Heart right ventricle (tissue), 16 donors: ENCODE measurements around the gene ERCC8. TPM values are rescaled to one million over a fixed set of nuclear protein-coding genes. Genes with fewer than 3 reads are reported as not detected.

Experiments
- ATAC-seq, 8 donors: fragments of 200-7000 bp; cut with Tn5 transposase; one replicate each; pipeline ENCODE4 v1.9.1; 2020; ENCODE audit warnings: mild to moderate bottlenecking in 8 of 8, moderate library complexity in 8 of 8, moderate number of reproducible peaks in 1 of 8
- DNase-seq, 2 donors: peaks; one replicate each; pipeline ENCODE4 v3.0.0-alpha.2; 2020
- H3K27ac ChIP-seq, 10 donors: fragments of 200-600 bp; sonication (generic) in 2 of 10; one replicate each; pipeline versions ENCODE4 v1.5.0 to v1.8.0; 2020 to 2022; ENCODE audit warnings: mild to moderate bottlenecking in 3 of 10
- H3K27me3 ChIP-seq, 7 donors: fragments of 200-600 bp; one replicate each; pipeline ENCODE4 v1.8.0; 2021 to 2022; ENCODE audit warnings: mild to moderate bottlenecking in 2 of 7
- H3K36me3 ChIP-seq, 9 donors: fragments of 200-600 bp; sonication (generic) in 1 of 9; one replicate each; pipeline versions ENCODE4 v1.5.0 to v1.8.0; 2020 to 2022; ENCODE audit warnings: mild to moderate bottlenecking in 2 of 9
- H3K4me1 ChIP-seq, 9 donors: fragments of 200-600 bp; sonication (generic) in 1 of 9; one replicate each; pipeline versions ENCODE4 v1.5.0 to v1.8.0; 2020 to 2022; ENCODE audit warnings: mild to moderate bottlenecking in 4 of 9
- H3K4me3 ChIP-seq, 10 donors: fragments of 200-600 bp; sonication (generic) in 2 of 10; one replicate each; pipeline versions ENCODE4 v1.5.0 to v1.8.0; 2020 to 2022; ENCODE audit warnings: mild to moderate bottlenecking in 7 of 10, moderate library complexity in 2 of 10
- H3K9me3 ChIP-seq, 11 donors: fragments of 200-600 bp in 10 of 11; sonication (generic) in 2 of 11; one replicate each; pipeline versions ENCODE4 v1.5.0 to v1.8.0; 2013 to 2022; ENCODE audit warnings: mild to moderate bottlenecking in 2 of 11, control low read depth in 1 of 11, moderate library complexity in 1 of 11
- CTCF ChIP-seq, 9 donors: fragments of 200-600 bp; sonication (generic) in 2 of 9; IDR thresholded peaks; one replicate each; pipeline versions ENCODE4 v1.5.0 to v1.8.0; 2021 to 2022; ENCODE audit warnings: antibody characterized with exemption in 9 of 9, mild to moderate bottlenecking in 5 of 9, moderate library complexity in 1 of 9
- WGBS, 2 donors: extraction: QIAGEN DNeasy Blood & Tissue Kit; methylation state at CpG; one replicate each; pipeline ENCODE4 v1.1.7; 2013; ENCODE audit warnings: inconsistent platforms in 1 of 2; 5-methylcytosine and 5-hydroxymethylcytosine counted together
- intact Hi-C, 10 donors: fragments of 100-400 bp; cut with DNase I; formaldehyde crosslinking; loops; one replicate each; pipeline versions ENCODE4 v1.11.1 to v1.14.2; 2022
- long read RNA-seq, 3 donors: library from polyadenylated mRNA; unstranded; transcript quantifications; one replicate each; pipeline ENCODE4 v2.0.0, GENCODE V29; 2020 to 2021
- polyA plus RNA-seq, 2 donors: library from polyadenylated mRNA; stranded (reverse); fragments of 200-250 nt; gene quantifications; one replicate each; pipeline ENCODE4 v1.2.3, GENCODE V29; 2013
- total RNA-seq, 10 donors: library from RNA; stranded (reverse); fragmentation: NEBNext Ultra II Directional in 3 of 10; extraction: Animal tissue kit (Norgen Biotek cat#: 25700) in 3 of 10; gene quantifications; one replicate each; pipeline versions ENCODE4 v1.2.1 to v1.2.4, GENCODE V29; 2021 to 2023
- donor health status: Arrhythmogenic right ventricular cardiomyopathy.
- donor health status: ischemic (EF 13 %, LVEDD 7.1; RV severe dilation, severe dysfunction).
- donor health status: healthy with polysubstance abuse.
- donor health status: DM: no; HTN: yes; CAD: no.
- donor health status: DM: no; HTN: no; CAD: no.
- donor health status: ischemic (EF 25% LVEDD 6.9; RV normal size, moderate dysfunction).
- donor health status: ischemic (EF 25% LVEDD 5.7; RV mildly dilated, moderate dysfunction).
- donor health status: healthy.
- donor health status: DM: yes; HTN: yes; CAD: no.
- donor health status: Ischemic cardiomyopathy.
- donor health status: ischemic (EF 35%, LVEDD 5.7; RV mildly dilated, moderate dysfunction).
- donor health status: nonischemic (EF 11% LVEDD 7.7; RV severe dilation, severe dysfunction).
- donor health status: DM: yes; HTN: yes; CAD: no.
- donor health status: PGD.
- donor health status: ischemic (EF 29% LVEDD 5.4; RV normal size, mild dysfunction).
- donor health status: nonischemic (EF 23%, LVEDD 6.1; RV moderate dilation, normal function).

The ERCC8 gene
- total RNA-seq (1 to 10 TPM; 4.1 to 8.3 (median 6.8) TPM), polyA plus RNA-seq (1 to 10 TPM; 4.4 to 4.9 TPM)
- long read RNA-seq, donor 1, transcript ERCC8-201 (12 exons, 2,017 nt): major isoform, 5 of 6 reads
- long read RNA-seq, donor 1, partial matches to known transcripts: 0 of 6 reads
- long read RNA-seq, donor 1, other reads (novel, unspliced or antisense): 1 of 6 reads
- long read RNA-seq, donor 2, partial matches to known transcripts: 2 of 8 reads
- long read RNA-seq, donor 2, other reads (novel, unspliced or antisense): 3 of 8 reads
- long read RNA-seq, donor 3, transcript ERCC8-201 (12 exons, 2,017 nt): major isoform, 24 of 32 reads
- long read RNA-seq, donor 3, partial matches to known transcripts: 2 of 32 reads
- long read RNA-seq, donor 3, other reads (novel, unspliced or antisense): 6 of 32 reads

- Histone ChIP-seq H3K4me1 (peaks cover 6 to 32% (median 23%) of the 10 kb centered on the region in 9 donors), H3K27ac (peak within 1 kb of the TSS; percentile 23 to 86 (median 81)), H3K27me3 (no peaks in the 10 kb centered on the region), H3K4me3 (peak within 1 kb of the TSS; percentile 62 to 88 (median 74)), H3K9me3 (no peaks in the 10 kb centered on the region), H3K36me3 (peaks cover 0 to 7% (median 0%) of the 10 kb centered on the region in 9 donors)
- ATAC-seq (peak; percentile 99 to 100 (median 100)), DNase-seq (peak; percentile 85 to 92)
- intact Hi-C loops: loop anchor here in 3 of 10 donors (10.0 kb wide), 2 partner anchors 220 to 390 kb away; partner anchors contain the start of genes SMIM15 (in 3 of the 3) and ZSWIM6 (in 1 of the 3)
- WGBS, 2 donors: 2 to 3% methylated on average over 64 of the region's 64 CpGs
- TF ChIP-seq CTCF (IDR thresholded peaks at IDR 0.05): no peak
Observed at GRCh38 chr5:60944904-60945812, at the start of gene ERCC8, which contains the start of gene NDUFAF2. TSS of gene ERCC8 (minus strand) at chr5:60945070. CDS start at chr5:60945008, 62 bp downstream. TSS of gene NDUFAF2 (plus strand) at chr5:60945205. CDS start at chr5:60945256, 51 bp downstream.

DNA sequence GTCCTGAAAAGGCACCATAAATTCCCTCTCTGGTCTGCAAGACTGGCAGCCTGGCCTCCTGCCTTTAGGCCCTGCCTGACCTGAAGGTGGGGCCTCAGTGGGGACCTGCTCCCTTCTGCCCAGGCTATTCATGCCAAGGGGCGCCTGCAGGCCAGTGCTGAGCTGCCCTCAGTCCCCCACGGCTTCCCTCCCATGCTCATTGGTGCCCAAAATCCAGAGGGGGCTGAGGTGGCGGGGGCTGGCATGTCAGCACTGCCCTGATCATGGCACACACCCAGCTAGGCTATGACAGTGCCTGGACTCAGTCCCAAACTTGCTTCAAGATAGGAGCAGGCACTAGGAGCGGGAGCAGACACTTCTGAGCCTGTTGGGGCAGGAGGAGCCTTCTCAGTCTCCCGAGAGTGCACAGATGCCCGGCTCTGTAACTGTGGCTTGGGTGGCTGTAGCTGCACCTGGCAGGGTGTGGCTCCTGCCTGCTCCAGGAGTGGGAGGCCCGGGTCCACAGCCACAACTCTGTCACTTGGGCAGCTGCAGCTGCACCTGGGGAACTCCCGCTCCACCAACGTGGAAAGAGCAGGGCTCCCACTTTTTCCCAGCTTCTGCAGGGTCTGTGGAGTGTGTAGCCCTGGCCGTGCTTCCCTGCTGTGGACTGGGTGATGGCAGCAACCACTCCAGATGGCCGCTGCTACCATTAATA, 49.2 kb upstream of the ERCC8 start:
- H3K36me3 ChIP-seq: no peaks in the 10 kb centered on the region
- H3K4me1 ChIP-seq: peaks cover 0 to 36% (median 15%) of the 10 kb centered on the region in 9 donors
- peak overlapping the region in 4 of 10 donors; percentile 15 to 70 (median 30) for H3K27ac ChIP-seq
- peak; percentile 72 to 94 (median 88) for ATAC-seq
- no peak for TF ChIP-seq CTCF (IDR thresholded peaks at IDR 0.05)
- intact Hi-C loops: no loop called here
- H3K4me3 ChIP-seq: no peak overlapping the region
- 56 to 74% methylated on average over 11 of the region's 11 CpGs for WGBS, 2 donors
- peaks cover 0 to 21% (median 0%) of the 10 kb centered on the region in 11 donors for H3K9me3 ChIP-seq
- no peaks in the 10 kb centered on the region for H3K27me3 ChIP-seq
- peak; percentile 42 to 43 for DNase-seq

DNA sequence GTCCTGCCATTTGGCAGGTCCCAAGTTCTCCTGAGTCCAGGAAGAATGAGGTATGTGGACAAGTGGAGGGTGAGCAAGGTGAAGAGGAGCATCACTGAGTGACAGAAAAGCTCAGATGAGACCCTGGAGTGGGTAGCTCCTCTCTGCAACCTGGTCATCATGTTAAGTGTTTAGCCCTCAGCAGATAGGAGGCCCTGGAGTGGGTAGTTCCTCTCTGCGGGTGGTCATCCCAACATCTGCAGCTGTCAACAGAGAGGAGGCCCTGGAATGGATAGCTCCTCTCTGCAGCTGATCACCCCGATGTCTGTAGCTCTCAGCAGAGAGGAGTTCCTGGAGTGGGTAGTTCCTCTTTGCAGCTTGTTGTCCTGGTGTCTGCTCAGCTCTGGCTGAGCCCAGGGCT, 48.6 kb upstream of the ERCC8 start:
- H3K9me3 ChIP-seq: peaks cover 0 to 24% (median 0%) of the 10 kb centered on the region in 11 donors
- H3K27me3 ChIP-seq: no peaks in the 10 kb centered on the region
- no peak overlapping the region for H3K4me3 ChIP-seq
- 84% methylated on average over 2 of the region's 2 CpGs for WGBS, 2 donors
- peak overlapping the region in 5 of 10 donors; percentile 6 to 70 (median 29) for H3K27ac ChIP-seq
- H3K4me1 ChIP-seq: peaks cover 0 to 32% (median 13%) of the 10 kb centered on the region in 9 donors
- DNase-seq: no peak
- intact Hi-C loops: no loop called here
- ATAC-seq: peak in 1 of 8 donors; percentile 10
- H3K36me3 ChIP-seq: no peaks in the 10 kb centered on the region
- no peak for TF ChIP-seq CTCF (IDR thresholded peaks at IDR 0.05)
